Spleen (tissue), 11 donors: ENCODE measurements around the gene TUBGCP6. TPM values are rescaled to one million over a fixed set of nuclear protein-coding genes. Genes with fewer than 3 reads are reported as not detected.

ENCODE experiments used
- DNase-seq: peaks from one replicate; pipeline ENCODE4 v3.0.0-alpha.2; 2020
- H3K27ac ChIP-seq, 8 donors: fragments of 200-600 bp; sonication (generic) in 7 of 8; 1 replicate in 4 of 8; 2 replicates in 4 of 8; pipeline versions ENCODE4 v1.5.0 to v1.8.0; 2016 to 2021; ENCODE audit warnings: inconsistent platforms in 4 of 8, mild to moderate bottlenecking in 4 of 8, moderate library complexity in 1 of 8
- H3K27me3 ChIP-seq, 7 donors: fragments of 200-600 bp; sonication (generic) in 6 of 7; replicated peaks in 1 of 7; 1 replicate in 4 of 7; 2 replicates in 3 of 7; pipeline versions ENCODE4 v1.5.0 to v1.8.0; 2016 to 2021; ENCODE audit warnings: inconsistent platforms in 3 of 7, mild to moderate bottlenecking in 1 of 7
- H3K36me3 ChIP-seq, 6 donors: fragments of 200-600 bp; sonication (generic) in 5 of 6; 1 replicate in 4 of 6; 2 replicates in 2 of 6; pipeline versions ENCODE4 v1.5.0 to v1.8.0; 2016 to 2021; ENCODE audit warnings: inconsistent platforms in 2 of 6
- H3K4me1 ChIP-seq, 6 donors: fragments of 200-600 bp; sonication (generic) in 5 of 6; 1 replicate in 3 of 6; 2 replicates in 3 of 6; pipeline versions ENCODE4 v1.5.0 to v1.8.0; 2016 to 2021; ENCODE audit warnings: inconsistent platforms in 3 of 6
- H3K4me3 ChIP-seq, 8 donors: fragments of 200-600 bp; sonication (generic) in 7 of 8; 1 replicate in 4 of 8; 2 replicates in 4 of 8; pipeline versions ENCODE4 v1.5.0 to v1.8.0; 2016 to 2021; ENCODE audit warnings: inconsistent platforms in 4 of 8, mild to moderate bottlenecking in 4 of 8, moderate library complexity in 2 of 8
- H3K9me3 ChIP-seq, 8 donors: fragments of 200-600 bp; sonication (generic) in 7 of 8; 1 replicate in 4 of 8; 2 replicates in 4 of 8; pipeline versions ENCODE4 v1.5.0 to v1.8.0; 2016 to 2021; ENCODE audit warnings: inconsistent platforms in 4 of 8
- CTCF ChIP-seq, 11 experiments: fragments of 200-600 bp in 7 of 11; fragments of 450-650 bp in 4 of 11; sonication (generic) in 4 of 11; IDR thresholded peaks in 8 of 11; conservative IDR thresholded peaks in 3 of 11; 1 replicate in 7 of 11; 2 replicates in 4 of 11; pipeline versions ENCODE4 v1.4.0 to v1.8.0; 2016 to 2021; ENCODE audit warnings: antibody characterized with exemption in 11 of 11, inconsistent platforms in 4 of 11, mild to moderate bottlenecking in 1 of 11
- POLR2A ChIP-seq, 3 donors: fragments of 450-650 bp; IDR thresholded peaks; one replicate each; pipeline ENCODE4 v1.5.1; 2017; ENCODE audit warnings: antibody characterized with exemption in 3 of 3, mild to moderate bottlenecking in 1 of 3
- POLR2AphosphoS5 ChIP-seq, 3 donors: sonication (generic); formaldehyde crosslinking; IDR thresholded peaks; one replicate each; pipeline ENCODE4 v1.5.1; 2017; ENCODE audit warnings: antibody characterized with exemption in 3 of 3
- WGBS, 5 donors: extraction: QIAGEN DNeasy Blood & Tissue Kit in 3 of 5; methylation state at CpG; one replicate each; pipeline versions ENCODE4 v1.1.5 to v1.1.7; 2013 to 2018; 5-methylcytosine and 5-hydroxymethylcytosine counted together
- intact Hi-C: fragments of 100-400 bp; cut with DNase I; formaldehyde crosslinking; loops from one replicate; pipeline ENCODE4 v1.15.0; 2023; ENCODE audit warnings: low total_unique reads
- polyA plus RNA-seq, 3 donors: library from polyadenylated mRNA; stranded (reverse); fragments of 200-250 nt; gene quantifications; one replicate each; pipeline ENCODE4 v1.2.1, GENCODE V29; 2013
- total RNA-seq, 7 donors: library from RNA; depleted of rRNA in 3 of 7; stranded (reverse); fragments of >200 nt in 3 of 7; fragmentation: NEBNext Ultra II Directional in 4 of 7; extraction: Animal tissue kit (Norgen Biotek cat#: 25700) in 4 of 7; gene quantifications; one replicate each; pipeline versions ENCODE4 v1.1.0 to v1.2.1, GENCODE V29; 2016 to 2021
- donor health status: healthy with polysubstance abuse.
- donor health status: DM: no; HTN: no; CAD: no; lungs with moderate emphysema.
- donor health status: DM: no; HTN: no; CAD: no.
- donor health status: Bipolar disorder and iron deficiency.
- donor health status: healthy.
- donor health status: DM: no; HTN: no; CAD: no.
- donor health status: DM: yes; HTN: yes; CAD: no.

TUBGCP6 gene
- total and polyA plus RNA-seq, 10 donors, result 36.0 to 98.0 (median 69.3) TPM

- peaks cover 18 to 86% (median 65%) of the 10 kb centered on the region in 6 donors for H3K4me1 ChIP-seq
- 0 to 1% (median 0%) methylated on average over 3 to 45 of the region's 45 CpGs for WGBS, 5 donors
- intact Hi-C loops, result loop anchor here (5.0 kb wide), 1 partner anchor 56 kb away; the partner anchor contains the start of gene DENND6B
- peaks cover 0 to 8% (median 0%) of the 10 kb centered on the region in 8 donors for H3K9me3 ChIP-seq
- H3K27ac ChIP-seq, result peak overlapping the region in 5 of 8 donors; percentile 36 to 78 (median 65)
- TF ChIP-seq POLR2A (IDR thresholded peaks at IDR 0.05), result no peak
- TF ChIP-seq CTCF (IDR thresholded peaks at IDR 0.05 in 8 of 11, conservative IDR thresholded peaks at IDR 0.05 in 3 of 11), result peak in 4 of 11 experiments; percentile 15 to 40 (median 38)
- TF ChIP-seq POLR2AphosphoS5 (IDR thresholded peaks at IDR 0.05), result peak in 2 of 3 donors; percentile 56 to 72
- DNase-seq, result peak; percentile 88
- H3K36me3 ChIP-seq, result peaks cover 0 to 30% (median 12%) of the 10 kb centered on the region in 6 donors
- peaks cover 0 to 63% (median 18%) of the 10 kb centered on the region in 7 donors for H3K27me3 ChIP-seq
- peak overlapping the region; percentile 32 to 77 (median 55) for H3K4me3 ChIP-seq
These were observed 26.7 kb upstream of the TUBGCP6 start for GRCh38 chr22:50271519-50271970.

- peak; percentile 89 for DNase-seq
- 2% methylated on average over 19 to 53 of the region's 53 CpGs for WGBS, 5 donors
- intact Hi-C loops, result loop anchor here (5.0 kb wide), 1 partner anchor 56 kb away; the partner anchor contains the start of gene DENND6B
- TF ChIP-seq POLR2AphosphoS5 (IDR thresholded peaks at IDR 0.05) (peak in 2 of 3 donors; percentile 26 to 66), CTCF (IDR thresholded peaks at IDR 0.05 in 8 of 11, conservative IDR thresholded peaks at IDR 0.05 in 3 of 11) (no peak), POLR2A (IDR thresholded peaks at IDR 0.05) (no peak)
- peak overlapping the region in 7 of 8 donors; percentile 32 to 78 (median 65) for H3K27ac ChIP-seq
- H3K4me3 ChIP-seq, result peak overlapping the region; percentile 32 to 77 (median 55)
- peaks cover 0 to 8% (median 0%) of the 10 kb centered on the region in 8 donors for H3K9me3 ChIP-seq
- H3K4me1 ChIP-seq, result peaks cover 18 to 79% (median 58%) of the 10 kb centered on the region in 6 donors
- peaks cover 0 to 69% (median 18%) of the 10 kb centered on the region in 7 donors for H3K27me3 ChIP-seq
- peaks cover 0 to 23% (median 9%) of the 10 kb centered on the region in 6 donors for H3K36me3 ChIP-seq
These were observed 26.0 kb upstream of the TUBGCP6 start for GRCh38 chr22:50270666-50271394.

- peaks cover 18 to 72% (median 54%) of the 10 kb centered on the region in 6 donors for H3K4me1 ChIP-seq
- H3K4me3 ChIP-seq, result peak within 1 kb of the TSS; percentile 33 to 77 (median 55)
- WGBS, 5 donors, result 0 to 1% (median 1%) methylated on average over 26 to 92 of the region's 92 CpGs
- H3K27me3 ChIP-seq, result peaks cover 0 to 69% (median 18%) of the 10 kb centered on the region in 7 donors
- H3K36me3 ChIP-seq, result peaks cover 0 to 16% (median 3%) of the 10 kb centered on the region in 6 donors
- H3K9me3 ChIP-seq, result peaks cover 0 to 8% (median 0%) of the 10 kb centered on the region in 8 donors
- no peak for TF ChIP-seq CTCF (IDR thresholded peaks at IDR 0.05 in 8 of 11, conservative IDR thresholded peaks at IDR 0.05 in 3 of 11)
- peak in 2 of 3 donors; percentile 59 to 68 for TF ChIP-seq POLR2AphosphoS5 (IDR thresholded peaks at IDR 0.05)
- no peak for TF ChIP-seq POLR2A (IDR thresholded peaks at IDR 0.05)
- peak; percentile 91 for DNase-seq
- H3K27ac ChIP-seq, result peak within 1 kb of the TSS in 7 of 8 donors; percentile 51 to 78 (median 65)
- intact Hi-C loops, result loop anchor here (5.0 kb wide), 1 partner anchor 57 kb away; the partner anchor contains the start of gene DENND6B
These were observed 25.3 kb upstream of the TUBGCP6 start, which contains the start of gene MAPK11 for GRCh38 chr22:50269970-50270665. Gene MAPK11, minus strand, starts transcription at chr22:50270380. Its CDS starts 88 bp downstream, at chr22:50270292.
